ENCODE measurements around the gene STXBP1. TPM values are rescaled to one million over a fixed set of nuclear protein-coding genes. Genes with fewer than 3 reads are reported as not detected.

Gene STXBP1
- total and polyA plus RNA-seq, 2 of the 4 experiments (the other 2 are of a cell fraction) = 15.8 to 22.6 TPM

- no peak for TF ChIP-seq SMC3 (IDR thresholded peaks at IDR 0.05; ENCODE audit: low read depth, low read length)
Observed at GRCh38 chr9:127714951-127715469, 102.9 kb downstream of the STXBP1 start (continued).

GRCh38 chr9:127715470-127716337 lies 103.6 kb downstream of the STXBP1 start, which contains the start of the genes PTRH1 and TTC16:
PTRH1 (minus strand) TSS chr9:127715663; CDS start chr9:127715639, 24 bp downstream.
TTC16 (plus strand) TSS chr9:127716079; CDS start chr9:127716146, 67 bp downstream.
- Histone ChIP-seq H3K4me2 (ENCODE audit: low read depth, low read length) (peak within 1 kb of the TSS; percentile 84), H3K14ac (replicated peaks; ENCODE audit: low read depth, low read length) (0 out of 2 replicates have a peak within 1 kb of the TSS, but pooled peaks have one; percentile 51), H4K91ac (ENCODE audit: insufficient read depth, low read depth, low read length) (no peak within 1 kb of the TSS), H3K23ac (ENCODE audit: low read depth, low read length) (peak within 1 kb of the TSS; percentile 87), H2BK15ac (ENCODE audit: low read depth, low read length) (no peak within 1 kb of the TSS; the same call in 2 of the 3 replicates), H3K4me3 (ENCODE audit: insufficient read depth, low read depth, low read length) (peak within 1 kb of the TSS; percentile 80), H3K79me1 (ENCODE audit: low read depth in 1 of 2, low read length in 2 of 2) (peaks cover 2 to 14% of the 10 kb centered on the region in 2 experiments; a peak in 3 of 4 replicates), H3K4ac (ENCODE audit: low read depth, low read length) (peak within 1 kb of the TSS; percentile 30; the same call in 1 of the 2 replicates), H4K20me1 (ENCODE audit: insufficient read depth, low read length) (peaks cover 7% of the 10 kb centered on the region), H3K36me3 (ENCODE audit: control insufficient read depth, insufficient read depth, low read length) (no peaks in the 10 kb centered on the region), H3K9me3 (ENCODE audit: control insufficient read depth, insufficient read depth, low read length) (no peaks in the 10 kb centered on the region), H4K8ac (ENCODE audit: low read depth in 2 of 2, low read length in 2 of 2) (peak within 1 kb of the TSS; percentile 26 to 86; a peak in 3 of 4 replicates), H3K9ac (ENCODE audit: low read depth, low read length) (peak within 1 kb of the TSS; percentile 49), H3K18ac (ENCODE audit: low read depth, low read length) (no peak within 1 kb of the TSS; the same call in 1 of the 2 replicates), H2BK20ac (ENCODE audit: low read depth, low read length) (0 out of 2 replicates have a peak within 1 kb of the TSS, but pooled peaks have one; percentile 25), H3K27ac (ENCODE audit: insufficient read depth, low read length) (peak within 1 kb of the TSS; percentile 46), H2BK5ac (ENCODE audit: low read depth, low read length, poor library complexity, severe bottlenecking) (peak within 1 kb of the TSS; percentile 32), H4K5ac (ENCODE audit: low read depth, low read length) (peak within 1 kb of the TSS; percentile 51), H2AFZ (replicated peaks; ENCODE audit: low read length, poor library complexity) (peak within 1 kb of the TSS; percentile 99), H2AK5ac (ENCODE audit: low read depth, low read length) (peak within 1 kb of the TSS; percentile 59; the same call in 1 of the 2 replicates), H3K9me1 (ENCODE audit: insufficient read depth, low read length) (no peaks in the 10 kb centered on the region; the same call in 1 of the 2 replicates), H3K4me1 (ENCODE audit: control insufficient read depth, insufficient read depth, low read length) (peaks cover 7% of the 10 kb centered on the region), H3K27me3 (ENCODE audit: control insufficient read depth, insufficient read depth, low read length) (no peaks in the 10 kb centered on the region), H2BK120ac (ENCODE audit: low read depth, low read length) (no peak within 1 kb of the TSS), H2AK9ac (replicated peaks; ENCODE audit: low read depth, low read length, poor library complexity) (peak within 1 kb of the TSS; percentile 97), H3K56ac (ENCODE audit: extremely low read depth, insufficient read depth, low read length) (no peak within 1 kb of the TSS; the same call in 1 of the 2 replicates)
- no TSS peak for BruUV-seq (replicated peaks)
- ATAC-seq (ENCODE audit: low read depth) (peak; percentile 98), DNase-seq (peak; percentile 93)
- dilution Hi-C loops (cut with HindIII; ENCODE audit: low sequenced_read_pairs, unreplicated experiment) (no loop called here), intact Hi-C loops (cut with micrococcal nuclease) (loop anchor here (1.0 kb wide), 1 partner anchor 125 kb away; no protein-coding TSS in a partner anchor), in situ Hi-C loops (cut with MboI; ENCODE audit: low sequenced_read_pairs) (no loop called here)
- POLR2A ChIA-PET (ENCODE audit: unreplicated experiment) = no interaction called here
- CTCF ChIA-PET = interaction anchor here (2.0 kb wide), 1 partner anchor 19 kb away, joined by 7 read pairs; the partner anchor contains the start of gene TOR2A
- 8% methylated on average over 33 of the region's 65 CpGs; no CpG with 5 or more reads in 1 of the 2 experiments for WGBS, 2 experiments (ENCODE audit: extremely low coverage in 2 of 2, insufficient read length in 1 of 2)
- TF ChIP-seq CTCF (conservative IDR thresholded peaks at IDR 0.05; ENCODE audit: low read depth, low read length) (no peak), CEBPB (IDR thresholded peaks at IDR 0.05; ENCODE audit: low read depth, low read length) (no peak), USF2 (IDR thresholded peaks at IDR 0.05; ENCODE audit: low read depth, low read length) (no peak; the same call in 1 of the 2 replicates), POLR2A (IDR thresholded peaks at IDR 0.05; ENCODE audit: low read depth, low read length) (peak; percentile 43; the same call in 1 of the 2 replicates), BHLHE40 (IDR thresholded peaks at IDR 0.05; ENCODE audit: low read depth, low read length) (no peak), FOS (IDR thresholded peaks at IDR 0.05; ENCODE audit: low read depth, low read length) (no peak), MAZ (IDR thresholded peaks at IDR 0.05; ENCODE audit: borderline replicate concordance, low read depth, low read length) (peak; percentile 45; the same call in 1 of the 2 replicates), RAD21 (IDR thresholded peaks at IDR 0.05; ENCODE audit: low read length) (no peak), MXI1 (IDR thresholded peaks at IDR 0.05; ENCODE audit: borderline replicate concordance, low read depth, low read length) (peak; percentile 68), RFX5 (IDR thresholded peaks at IDR 0.05; ENCODE audit: low read depth, low read length) (no peak), NFE2L2 (IDR thresholded peaks at IDR 0.05; ENCODE audit: low read depth, low read length) (no peak)
